HG03571 (cell line): ENCODE results near the gene TNFSF18.
A peak's percentile ranks its signal among the peaks of the same experiment; 100 is the strongest.

Source experiments
- ATAC-seq: cut with Tn5 transposase; IDR thresholded peaks from one replicate; pipeline ENCODE4 v1.9.1; 2021; ENCODE audit not compliant: unreplicated experiment

TNFSF18 gene

GRCh38 chr1:173039626-173040025 is 11.1 kb downstream of the TNFSF18 start:
- ATAC-seq, result no peak

GRCh38 chr1:173038875-173039554 is 11.7 kb downstream of the TNFSF18 start:
- no peak for ATAC-seq

- ATAC-seq, result no peak
These were observed 26.2 kb downstream of the TNFSF18 start for GRCh38 chr1:173024543-173024942.

- ATAC-seq, result no peak
These were observed 27.4 kb downstream of the TNFSF18 start for GRCh38 chr1:173023343-173023742.

GRCh38 chr1:173020138-173020750 is 30.5 kb downstream of the TNFSF18 start:
- ATAC-seq, result peak; percentile 92

GRCh38 chr1:173017792-173018191 is 32.9 kb downstream of the TNFSF18 start:
- no peak for ATAC-seq

- ATAC-seq, result no peak
These were observed 34.3 kb downstream of the TNFSF18 start for GRCh38 chr1:173016419-173016818.

GRCh38 chr1:173015629-173016028 is 35.1 kb downstream of the TNFSF18 start:
- no peak for ATAC-seq

- ATAC-seq, result no peak
These were observed 36.6 kb downstream of the TNFSF18 start for GRCh38 chr1:173014160-173014559.

- no peak for ATAC-seq
These were observed 38.6 kb downstream of the TNFSF18 start for GRCh38 chr1:173012126-173012525.

- ATAC-seq, result no peak
These were observed 41.1 kb downstream of the TNFSF18 start for GRCh38 chr1:173009597-173009996.

- ATAC-seq, result no peak
These were observed 45.4 kb downstream of the TNFSF18 start for GRCh38 chr1:173005196-173005864.

GRCh38 chr1:173002891-173003838 is 47.6 kb downstream of the TNFSF18 start:
- ATAC-seq, result no peak

GRCh38 chr1:172999349-172999748 is 51.4 kb downstream of the TNFSF18 start:
- ATAC-seq, result no peak

- ATAC-seq, result no peak
These were observed 52.8 kb downstream of the TNFSF18 start for GRCh38 chr1:172997941-172998361.

- no peak for ATAC-seq
These were observed 57.1 kb downstream of the TNFSF18 start for GRCh38 chr1:172993640-172994039.

GRCh38 chr1:172991674-172992400 is 58.9 kb downstream of the TNFSF18 start:
- no peak for ATAC-seq

- no peak for ATAC-seq
These were observed 60.0 kb downstream of the TNFSF18 start for GRCh38 chr1:172990598-172991215.
